ENCODE measurements around the gene ZNF526.

ZNF526 gene

DNA sequence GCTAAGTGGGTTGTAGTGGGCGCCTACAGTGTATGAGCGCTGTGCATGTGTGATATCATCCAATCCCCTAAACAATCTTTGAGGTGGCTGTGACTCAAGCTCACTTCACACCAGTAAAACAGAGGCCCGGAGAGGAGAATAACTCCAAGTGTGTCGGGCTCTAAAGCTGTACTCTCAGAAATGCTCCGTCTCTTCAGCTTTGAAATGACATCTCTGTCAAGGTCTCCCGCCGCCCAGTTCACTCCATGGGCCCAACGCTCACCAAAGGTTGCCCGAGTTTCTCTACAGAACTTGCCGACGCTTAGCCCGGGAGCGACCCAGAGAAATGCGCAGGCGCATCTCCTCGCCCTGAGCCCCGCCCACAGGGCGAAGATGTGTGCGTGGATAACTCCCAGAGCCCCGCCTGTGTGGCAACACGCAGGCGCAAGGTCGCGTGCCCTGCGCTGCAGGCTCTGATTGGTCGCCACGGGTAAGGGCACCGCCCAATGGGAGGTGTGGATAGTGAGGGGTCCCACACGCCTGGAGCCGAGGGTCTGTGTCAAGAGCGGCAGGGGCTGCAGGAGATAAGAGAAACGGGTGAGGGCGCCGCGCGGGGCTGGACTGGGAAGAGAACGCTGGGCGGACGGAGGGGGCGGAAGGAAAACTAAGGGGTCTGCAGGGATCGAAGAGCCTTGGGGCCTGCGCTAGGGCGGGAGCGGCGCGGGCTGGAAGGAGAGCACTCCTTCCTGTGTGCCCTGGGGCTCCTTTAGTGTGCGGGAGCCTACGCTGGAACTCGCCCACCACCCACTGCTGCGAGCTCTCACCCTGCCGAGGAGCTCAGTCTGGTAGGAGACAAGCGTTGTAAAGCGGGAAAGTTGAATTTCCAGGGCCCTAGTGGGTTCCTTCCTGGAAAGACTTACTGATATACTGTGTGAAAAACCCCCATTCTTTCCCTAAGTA lies at the start of gene ZNF526:
ZNF526 (plus strand) TSS at position 501 of the 939 bp plus-strand sequence. CDS start 4,092 bp downstream, outside the sequence.
- peak; percentile 97 for DNase-seq

GRCh38 chr19:42170715-42171114 lies 49.4 kb upstream of the ZNF526 start:
- DNase-seq, result no peak

DNA sequence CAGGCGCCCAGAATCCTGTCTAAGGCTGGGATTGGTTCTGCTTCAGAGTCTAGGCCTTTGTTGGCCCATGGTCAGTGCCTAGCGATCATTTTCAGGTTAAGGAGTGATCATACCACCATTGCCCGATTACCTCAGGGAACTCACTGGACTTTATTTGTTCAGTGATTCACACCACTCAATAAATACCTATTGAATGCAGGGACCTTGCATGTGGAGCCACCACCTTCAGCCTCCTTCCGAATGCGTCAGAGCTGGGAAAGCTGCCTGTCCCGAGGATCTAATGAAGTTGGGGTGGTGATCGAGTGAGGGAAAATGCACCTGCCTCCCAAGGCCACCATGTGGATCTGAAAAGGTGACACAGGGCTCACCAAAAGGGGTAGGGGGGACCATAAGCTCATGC lies 47.9 kb upstream of the ZNF526 start:
- DNase-seq, result no peak

GRCh38 chr19:42173695-42174094 lies 46.4 kb upstream of the ZNF526 start:
- DNase-seq, result no peak

DNA sequence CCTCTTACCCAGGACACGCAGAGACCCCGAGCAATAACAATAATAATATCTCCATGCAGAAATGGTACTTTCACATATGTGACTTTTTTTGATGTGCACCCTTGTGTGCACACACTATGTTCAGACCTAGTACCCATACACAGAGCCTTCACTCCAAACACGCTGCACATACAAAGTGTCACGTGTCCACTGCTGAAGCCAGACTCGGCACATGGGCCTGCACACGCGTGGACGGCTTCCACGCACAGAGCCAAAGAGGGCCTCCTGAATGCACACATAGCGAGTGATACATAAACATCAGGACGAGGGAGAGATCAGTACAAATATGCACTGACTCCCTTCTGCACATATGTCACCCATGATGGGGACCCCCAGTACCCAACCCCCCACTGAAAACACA lies 45.9 kb upstream of the ZNF526 start:
- DNase-seq, result no peak

DNA sequence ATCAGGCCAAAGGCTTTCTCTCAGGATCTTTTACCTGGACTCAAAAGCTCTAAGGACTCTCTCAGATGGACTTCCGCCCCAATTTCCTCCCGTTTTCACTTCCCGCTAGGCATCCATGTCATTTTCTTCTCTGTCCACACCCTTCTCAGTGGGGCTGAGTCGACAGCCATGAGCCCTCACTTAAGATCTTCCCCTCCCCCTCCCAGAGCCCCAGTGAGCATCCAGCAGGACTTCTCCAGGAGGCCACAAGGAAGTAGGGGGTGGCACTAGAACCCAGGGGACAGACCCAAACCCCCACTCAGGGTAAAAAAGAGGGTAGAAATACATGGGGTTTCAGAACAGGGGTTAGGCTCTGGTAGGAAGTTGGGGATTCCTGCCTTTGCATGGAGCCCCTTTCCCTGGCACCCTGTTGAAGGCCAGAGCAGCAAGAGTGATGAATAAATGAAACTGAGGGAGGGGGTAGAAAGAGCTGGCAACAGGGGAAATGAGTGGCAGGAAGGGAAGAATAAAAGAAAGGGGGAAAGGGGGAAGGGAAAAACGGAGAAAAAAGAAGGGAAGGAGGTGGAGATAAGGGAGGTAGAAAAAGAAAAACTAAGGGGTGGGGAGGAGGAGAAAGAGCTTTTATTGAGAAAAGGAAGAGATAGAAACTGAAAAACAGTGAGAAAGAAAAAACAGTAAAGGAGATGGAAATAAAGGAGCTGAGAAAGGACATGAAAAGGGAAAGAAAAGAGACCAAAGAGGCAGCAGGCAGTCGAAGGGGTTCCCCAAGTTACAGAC lies 45.0 kb upstream of the ZNF526 start:
- no peak for DNase-seq

DNA sequence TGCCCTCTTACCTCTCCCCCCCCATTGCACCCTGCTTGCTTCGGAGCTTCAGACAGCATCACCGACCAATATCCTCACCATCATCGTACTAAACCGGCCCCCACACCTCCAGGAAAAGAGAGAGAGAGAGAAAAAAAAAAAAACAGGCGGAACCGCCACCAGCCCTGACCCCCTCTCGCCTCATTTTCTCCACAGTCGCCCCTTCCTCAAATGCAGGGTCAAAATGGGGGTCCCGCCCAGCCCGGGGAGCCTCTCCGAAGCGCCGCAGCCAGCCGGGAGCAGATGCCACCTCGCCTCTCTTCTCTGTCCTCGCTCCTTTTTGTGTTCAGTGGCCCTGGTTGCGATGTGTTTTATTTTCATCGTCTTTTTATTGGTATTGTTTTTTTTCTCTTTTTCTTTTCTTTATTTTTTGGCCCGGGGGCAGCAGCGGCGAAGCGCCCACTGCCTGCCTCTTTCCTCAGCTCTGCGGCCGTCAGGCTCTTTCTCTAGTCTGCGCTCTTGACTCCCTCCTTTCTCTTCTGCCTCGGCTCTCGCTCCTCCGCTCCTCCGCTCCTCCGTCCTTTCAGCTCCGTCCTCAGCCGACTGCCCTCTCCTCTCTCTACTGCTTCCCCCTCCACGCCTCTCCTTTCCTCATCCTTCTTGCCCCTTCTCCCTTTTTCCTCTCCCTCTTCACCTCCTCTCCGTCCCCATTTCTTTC lies 44.0 kb upstream of the ZNF526 start:
- peak; percentile 19 for DNase-seq

GRCh38 chr19:42176649-42176989 lies 43.5 kb upstream of the ZNF526 start:
- DNase-seq, result no peak

- peak; percentile 84 for DNase-seq
These were observed 43.0 kb upstream of the ZNF526 start for GRCh38 chr19:42176990-42177685.

DNA sequence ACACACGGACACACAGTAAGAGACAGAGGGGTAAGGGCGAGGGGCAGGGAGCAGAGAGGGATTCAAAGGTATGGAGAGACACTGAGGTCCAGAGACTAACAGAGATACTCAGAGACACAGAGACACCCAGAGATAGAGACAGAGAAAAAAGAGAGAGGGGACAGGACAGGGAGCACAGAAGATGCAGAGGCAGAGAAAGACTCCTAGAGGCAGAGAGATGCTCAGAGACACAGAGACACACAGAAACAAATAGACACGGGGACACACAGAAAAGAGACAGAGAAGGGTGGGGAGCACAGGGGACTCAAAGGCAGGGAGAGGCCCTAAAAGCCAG lies 42.5 kb upstream of the ZNF526 start:
- DNase-seq, result no peak

DNA sequence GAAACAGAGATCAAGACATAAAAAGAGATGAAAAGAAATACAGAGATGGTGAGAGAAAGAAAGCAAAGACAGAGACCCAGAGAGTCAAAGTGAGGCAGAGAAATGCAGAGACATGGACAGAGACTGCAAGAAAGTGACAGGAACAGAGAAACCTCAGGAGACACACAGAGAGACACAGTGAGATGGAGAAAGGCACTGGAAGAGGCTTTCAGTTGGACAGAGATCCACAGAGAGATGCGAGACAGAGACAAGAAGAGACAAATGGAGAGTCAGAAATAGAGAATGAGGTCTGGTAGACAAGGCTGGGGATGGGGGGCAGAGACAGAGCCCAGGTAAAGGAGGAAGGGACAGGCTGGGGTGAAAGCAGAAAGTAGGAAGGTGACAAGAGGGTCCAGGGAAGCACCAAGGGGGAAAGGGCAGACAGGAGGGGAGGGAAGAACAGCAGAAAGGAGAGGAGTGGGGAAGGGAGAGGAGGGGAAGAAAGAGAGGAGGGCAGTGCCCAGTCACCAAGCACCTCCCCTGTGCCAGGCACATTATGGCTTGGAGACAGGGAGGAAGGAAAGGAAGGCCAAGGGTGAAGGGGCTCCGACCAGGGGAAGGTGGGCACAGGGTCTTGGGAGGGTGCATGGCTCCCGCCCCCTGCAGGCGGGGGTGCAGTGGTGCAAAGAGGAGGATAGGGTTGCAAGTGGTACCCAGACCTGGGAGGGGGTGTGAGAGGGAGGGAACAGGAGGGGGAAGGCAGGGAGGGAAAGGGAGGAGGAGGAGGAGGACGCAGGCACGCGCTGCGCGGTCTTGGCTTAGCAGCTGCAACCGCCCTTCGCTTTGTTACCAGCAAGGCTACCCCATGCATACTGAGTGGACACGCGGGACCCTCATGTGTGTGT lies 41.1 kb upstream of the ZNF526 start:
- DNase-seq, result peak; percentile 7

DNA sequence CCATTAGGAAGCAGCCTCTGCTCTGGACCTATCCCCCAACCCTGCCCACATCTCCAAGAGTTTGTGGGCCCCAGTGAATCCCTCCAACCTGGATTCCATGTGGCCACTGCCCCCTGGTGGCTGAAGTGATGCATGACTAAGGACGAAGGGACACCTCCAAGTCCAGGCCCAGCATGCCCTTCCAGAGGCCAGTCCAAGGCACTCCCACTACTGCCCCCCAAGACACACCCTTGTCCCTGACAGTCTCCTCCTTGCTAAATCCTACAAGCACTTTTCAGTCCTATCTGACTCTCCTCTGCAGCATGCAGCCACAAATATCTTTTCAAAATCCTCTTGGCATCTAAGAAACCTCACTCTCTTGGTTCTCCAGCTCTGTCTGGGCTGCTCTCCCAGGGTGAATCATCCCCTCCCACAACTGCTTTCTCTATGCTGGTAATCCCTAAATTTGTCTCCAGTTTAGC lies 35.7 kb upstream of the ZNF526 start:
- DNase-seq, result peak; percentile 86

GRCh38 chr19:42185277-42185676 lies 34.8 kb upstream of the ZNF526 start:
- peak; percentile 68 for DNase-seq

- DNase-seq, result no peak
These were observed 31.4 kb upstream of the ZNF526 start for GRCh38 chr19:42188665-42189064.

DNA sequence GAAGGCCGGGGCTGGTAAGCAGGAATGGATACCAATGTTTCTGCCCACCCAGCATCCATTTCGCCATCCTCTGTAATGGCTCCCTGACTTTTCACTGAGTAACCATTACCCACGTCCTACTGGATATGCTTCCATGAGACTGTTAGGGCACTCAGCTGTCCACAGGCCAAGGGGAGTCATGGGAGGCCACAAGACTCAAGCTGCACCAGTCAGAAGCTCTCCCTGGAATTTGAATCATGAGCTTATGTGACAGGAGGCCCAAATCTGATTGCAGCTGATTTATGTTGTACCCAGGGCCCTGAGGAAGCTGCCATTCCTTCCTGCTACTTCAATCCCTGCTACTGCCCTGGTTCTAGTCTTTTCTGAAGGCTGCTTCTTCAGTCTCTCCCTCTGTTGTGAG lies 31.0 kb upstream of the ZNF526 start:
- no peak for DNase-seq

DNA sequence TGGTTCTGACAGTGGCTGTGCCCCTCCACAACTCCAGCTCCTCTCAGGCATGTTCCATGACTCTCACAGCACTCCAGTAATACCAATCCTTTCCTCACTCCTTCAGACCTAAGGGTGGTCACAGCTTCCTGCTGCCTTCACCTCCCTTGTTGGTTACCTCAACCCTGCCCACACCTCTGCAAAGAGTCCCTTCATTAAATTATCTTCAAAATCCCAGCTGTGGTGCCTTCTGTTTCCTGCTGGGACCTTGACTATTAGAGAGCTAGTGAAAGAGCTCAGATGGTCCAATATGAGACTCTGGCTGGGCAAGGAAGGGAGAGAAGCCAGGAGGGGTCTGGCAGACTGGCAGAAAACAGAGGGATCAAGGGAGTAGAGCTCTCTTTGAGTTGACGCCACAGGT lies 28.8 kb upstream of the ZNF526 start:
- DNase-seq, result no peak

DNA sequence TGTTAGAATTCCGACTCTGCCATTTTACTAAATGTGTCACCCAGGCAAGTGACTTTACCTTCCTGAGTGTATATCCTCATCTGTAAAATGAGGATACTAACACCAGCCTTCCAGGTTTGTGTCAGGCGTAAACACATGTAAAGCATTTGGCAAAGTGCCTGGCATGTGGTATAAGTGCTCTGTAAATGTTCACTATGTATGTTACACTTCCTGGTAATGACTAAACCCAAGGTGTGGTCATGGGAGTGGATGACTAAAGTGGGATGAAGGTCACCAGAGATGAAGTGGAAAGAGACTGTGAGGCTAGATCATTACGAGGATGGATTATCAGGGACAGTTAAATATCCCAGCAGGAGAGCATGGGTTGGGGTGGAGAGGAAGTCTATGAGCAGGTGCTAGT lies 28.3 kb upstream of the ZNF526 start:
- DNase-seq, result peak; percentile 83

DNA sequence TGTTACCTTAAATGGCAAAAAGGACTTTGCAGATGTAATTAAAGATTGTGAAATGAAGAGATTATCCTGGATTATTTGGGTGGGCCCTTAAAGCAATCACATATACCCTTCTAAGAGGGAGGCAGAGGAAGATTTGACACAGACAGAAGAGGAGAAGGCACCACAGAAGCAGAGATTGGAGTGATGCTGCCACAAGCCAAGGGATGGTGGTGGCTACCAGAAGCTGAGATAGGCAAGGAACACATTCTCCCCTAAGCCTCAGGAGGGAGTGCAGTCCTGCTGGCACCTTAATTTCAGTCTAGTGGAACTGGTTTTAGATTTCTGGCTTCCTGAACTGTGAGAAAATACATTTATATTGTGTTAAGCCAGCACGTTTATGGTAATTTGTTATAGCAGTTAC lies 26.8 kb upstream of the ZNF526 start:
- DNase-seq, result no peak

- no peak for DNase-seq
These were observed 26.4 kb upstream of the ZNF526 start for GRCh38 chr19:42193706-42194105.

GRCh38 chr19:42196011-42197001 lies 23.8 kb upstream of the ZNF526 start:
- DNase-seq, result no peak
